Tibial artery (tissue), 4 donors: Measurements from ENCODE around the gene LRRN4CL.

Experiments
- DNase-seq, 2 donors: peaks; one replicate each; pipeline ENCODE4 v3.0.0-alpha.2; 2019
- H3K27ac ChIP-seq, 2 donors: fragments of 200-600 bp; sonication (generic) in 1 of 2; 1 replicate in 1 of 2; 2 replicates in 1 of 2; pipeline ENCODE4 v1.5.1; 2018 to 2019; ENCODE audit warnings: mild to moderate bottlenecking in 1 of 2
- H3K27me3 ChIP-seq, 2 donors: fragments of 200-600 bp; sonication (generic) in 1 of 2; one replicate each; pipeline versions ENCODE4 v1.5.1 to v1.6.0; 2016 to 2019
- H3K36me3 ChIP-seq, 3 donors: fragments of 200-600 bp; sonication (generic) in 2 of 3; one replicate each; pipeline ENCODE4 v1.5.1; 2016 to 2019; ENCODE audit warnings: mild to moderate bottlenecking in 2 of 3
- H3K4me1 ChIP-seq, 4 donors: fragments of 200-600 bp; sonication (generic) in 2 of 4; 1 replicate in 3 of 4; 2 replicates in 1 of 4; pipeline ENCODE4 v1.5.1; 2016 to 2019
- H3K4me3 ChIP-seq, 2 donors: fragments of 200-600 bp; sonication (generic) in 1 of 2; 1 replicate in 1 of 2; 2 replicates in 1 of 2; pipeline ENCODE4 v1.5.1; 2018 to 2019; ENCODE audit warnings: mild to moderate bottlenecking in 2 of 2
- H3K9me3 ChIP-seq, 3 donors: fragments of 200-600 bp; sonication (generic) in 1 of 3; one replicate each; pipeline ENCODE4 v1.5.1; 2016 to 2019
- intact Hi-C: fragments of 100-400 bp; cut with DNase I; formaldehyde crosslinking; loops from one replicate; pipeline ENCODE4 v1.15.0; 2023; ENCODE audit warnings: low total_unique reads
- TF ChIP-seq, protein P1 (sequence below), 2 experiments: fragments of 200-600 bp in 1 of 2; fragments of 450-650 bp in 1 of 2; IDR thresholded peaks; one replicate each; pipeline ENCODE4 v1.5.1; 2017 to 2019; ENCODE audit warnings: antibody characterized with exemption in 2 of 2, mild to moderate bottlenecking in 1 of 2, moderate library complexity in 1 of 2

Gene LRRN4CL

DNA sequence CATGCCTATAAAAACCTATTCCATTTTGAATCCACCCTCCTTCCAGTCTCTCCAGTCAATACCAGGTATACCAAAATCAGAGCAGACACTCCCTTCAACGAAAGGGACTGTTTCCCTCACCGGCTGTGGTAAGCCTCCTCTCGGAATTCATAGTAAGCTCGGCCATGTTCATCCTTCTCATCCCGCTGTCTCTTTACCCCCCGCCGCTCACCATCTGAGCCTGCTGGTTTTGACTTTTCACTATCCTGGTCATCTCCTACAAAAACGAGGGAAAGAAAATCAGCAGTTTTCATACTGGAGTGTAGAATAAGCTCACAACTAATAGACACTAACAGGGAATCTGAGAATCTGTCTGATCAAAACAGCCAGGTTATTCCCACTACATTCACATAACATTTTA is 34.8 kb upstream of the LRRN4CL start:
- no peaks in the 10 kb centered on the region for H3K9me3 ChIP-seq
- peak overlapping the region; percentile 85 to 89 for H3K4me3 ChIP-seq
- H3K36me3 ChIP-seq: peaks cover 49 to 51% (median 50%) of the 10 kb centered on the region in 3 donors
- H3K27ac ChIP-seq: peak overlapping the region; percentile 2 to 90
- TF ChIP-seq, protein P1, sequence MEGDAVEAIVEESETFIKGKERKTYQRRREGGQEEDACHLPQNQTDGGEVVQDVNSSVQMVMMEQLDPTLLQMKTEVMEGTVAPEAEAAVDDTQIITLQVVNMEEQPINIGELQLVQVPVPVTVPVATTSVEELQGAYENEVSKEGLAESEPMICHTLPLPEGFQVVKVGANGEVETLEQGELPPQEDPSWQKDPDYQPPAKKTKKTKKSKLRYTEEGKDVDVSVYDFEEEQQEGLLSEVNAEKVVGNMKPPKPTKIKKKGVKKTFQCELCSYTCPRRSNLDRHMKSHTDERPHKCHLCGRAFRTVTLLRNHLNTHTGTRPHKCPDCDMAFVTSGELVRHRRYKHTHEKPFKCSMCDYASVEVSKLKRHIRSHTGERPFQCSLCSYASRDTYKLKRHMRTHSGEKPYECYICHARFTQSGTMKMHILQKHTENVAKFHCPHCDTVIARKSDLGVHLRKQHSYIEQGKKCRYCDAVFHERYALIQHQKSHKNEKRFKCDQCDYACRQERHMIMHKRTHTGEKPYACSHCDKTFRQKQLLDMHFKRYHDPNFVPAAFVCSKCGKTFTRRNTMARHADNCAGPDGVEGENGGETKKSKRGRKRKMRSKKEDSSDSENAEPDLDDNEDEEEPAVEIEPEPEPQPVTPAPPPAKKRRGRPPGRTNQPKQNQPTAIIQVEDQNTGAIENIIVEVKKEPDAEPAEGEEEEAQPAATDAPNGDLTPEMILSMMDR (IDR thresholded peaks at IDR 0.05): no peak
- DNase-seq: no peak
- no peaks in the 10 kb centered on the region for H3K27me3 ChIP-seq
- peaks cover 0 to 36% (median 23%) of the 10 kb centered on the region in 4 donors for H3K4me1 ChIP-seq
- intact Hi-C loops: no loop called here

DNA sequence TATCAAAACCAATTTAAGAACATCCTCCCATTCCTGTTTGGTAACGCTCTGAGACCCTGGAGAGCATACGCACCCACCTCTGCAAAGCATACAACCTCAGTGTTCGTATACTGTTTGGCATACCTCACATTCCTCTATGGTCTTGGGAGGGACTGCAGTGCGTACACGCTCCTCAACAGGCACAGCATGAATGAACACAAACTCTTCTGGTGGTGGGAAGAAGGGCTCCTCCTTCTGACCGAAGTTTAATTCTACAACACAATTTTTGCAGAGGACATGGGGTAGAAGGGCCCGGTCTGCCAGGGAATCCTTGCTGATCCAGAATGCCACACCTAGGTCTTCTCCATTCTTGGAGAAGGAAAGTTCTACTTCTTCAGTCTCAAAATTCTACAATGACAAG is 32.7 kb upstream of the LRRN4CL start:
- Histone ChIP-seq H3K4me3 (no peak overlapping the region), H3K9me3 (no peaks in the 10 kb centered on the region), H3K4me1 (peaks cover 0 to 34% (median 23%) of the 10 kb centered on the region in 4 donors), H3K27me3 (no peaks in the 10 kb centered on the region), H3K36me3 (peaks cover 70 to 73% (median 72%) of the 10 kb centered on the region in 3 donors), H3K27ac (no peak overlapping the region)
- intact Hi-C loops: no loop called here
- no peak for DNase-seq
- TF ChIP-seq, protein P1 (IDR thresholded peaks at IDR 0.05): no peak

DNA sequence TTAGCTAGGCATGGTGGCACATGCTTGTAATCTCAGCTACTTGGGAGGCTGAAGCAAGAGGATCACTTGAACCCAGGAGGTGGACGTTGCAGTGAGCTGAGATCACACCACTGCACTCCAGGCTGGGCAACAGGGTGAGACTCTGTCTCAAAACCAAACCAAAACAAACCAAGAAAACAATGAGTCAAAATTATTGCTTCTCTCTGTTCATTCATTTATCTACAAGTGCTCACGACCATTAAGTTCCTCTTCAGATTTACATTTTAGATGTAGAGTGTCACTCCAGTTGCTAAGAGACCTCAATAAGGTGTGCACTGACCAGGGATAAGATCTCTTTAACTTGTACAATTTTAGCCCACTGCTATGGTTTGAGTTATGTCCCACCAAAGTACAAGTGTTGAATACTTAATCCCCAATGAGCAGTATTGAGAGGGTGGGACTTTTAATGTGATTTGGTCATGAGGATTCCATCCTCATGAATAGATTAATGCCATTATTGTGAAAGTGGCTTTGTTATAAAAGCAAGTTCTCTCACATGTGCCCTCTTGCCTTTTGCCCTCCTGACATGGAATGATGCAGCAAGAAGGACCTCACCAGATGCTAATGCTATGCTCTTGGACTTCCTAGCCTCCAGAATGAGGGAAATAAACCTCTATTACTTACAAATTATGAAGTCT is 30.1 kb upstream of the LRRN4CL start:
- H3K36me3 ChIP-seq: peaks cover 96 to 99% (median 97%) of the 10 kb centered on the region in 3 donors
- no peak overlapping the region for H3K27ac ChIP-seq
- H3K27me3 ChIP-seq: no peaks in the 10 kb centered on the region
- DNase-seq: no peak
- intact Hi-C loops: no loop called here
- no peaks in the 10 kb centered on the region for H3K9me3 ChIP-seq
- TF ChIP-seq, protein P1 (IDR thresholded peaks at IDR 0.05): no peak
- no peak overlapping the region for H3K4me3 ChIP-seq
- H3K4me1 ChIP-seq: peaks cover 0 to 17% (median 11%) of the 10 kb centered on the region in 4 donors

DNA sequence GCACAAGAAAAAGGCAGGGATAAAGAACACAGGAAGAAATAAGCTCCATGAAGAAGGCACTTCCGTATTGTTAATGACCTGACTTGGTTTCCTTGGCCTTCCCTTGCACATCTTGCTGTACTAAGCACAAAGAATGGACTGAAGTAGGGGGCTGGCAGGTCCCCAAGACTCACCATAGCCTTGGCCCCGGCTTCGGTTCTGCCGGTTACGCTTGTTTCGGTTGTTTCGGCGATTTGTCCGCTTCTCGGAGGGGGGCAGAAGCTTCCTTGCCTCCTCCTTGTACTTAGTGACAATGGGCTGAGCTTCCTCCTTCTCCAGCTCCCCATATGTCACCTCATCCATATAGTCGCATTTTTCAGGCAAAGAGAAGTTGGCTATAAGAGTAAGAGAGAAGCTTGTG is 27.5 kb upstream of the LRRN4CL start:
- Histone ChIP-seq H3K36me3 (peaks cover 89 to 100% (median 95%) of the 10 kb centered on the region in 3 donors), H3K4me3 (no peak overlapping the region), H3K27me3 (no peaks in the 10 kb centered on the region), H3K27ac (no peak overlapping the region), H3K4me1 (peaks cover 0 to 2% (median 0%) of the 10 kb centered on the region in 4 donors), H3K9me3 (no peaks in the 10 kb centered on the region)
- TF ChIP-seq, protein P1 (IDR thresholded peaks at IDR 0.05): no peak
- intact Hi-C loops: no loop called here
- no peak for DNase-seq

DNA sequence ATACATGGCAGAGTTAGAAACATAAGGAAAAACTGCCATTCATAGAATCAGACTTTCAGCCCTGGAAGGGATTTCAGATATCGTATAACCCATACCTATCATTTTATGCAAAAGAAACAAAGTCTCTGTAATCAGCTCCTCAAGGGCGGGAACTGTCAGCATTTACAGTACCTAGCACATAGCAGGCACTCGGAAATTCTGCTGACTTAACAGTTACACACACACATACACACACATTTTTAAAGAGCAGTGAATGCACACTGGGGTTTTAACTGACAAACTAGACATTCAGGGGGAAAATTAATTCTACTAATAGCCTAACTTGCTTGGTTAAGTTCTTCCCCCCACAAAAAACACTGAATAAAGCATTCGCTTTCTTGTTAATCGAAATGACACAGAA is 26.9 kb upstream of the LRRN4CL start:
- Histone ChIP-seq H3K27ac (no peak overlapping the region), H3K4me1 (peaks cover 0 to 2% (median 0%) of the 10 kb centered on the region in 4 donors), H3K36me3 (peaks cover 85 to 100% (median 95%) of the 10 kb centered on the region in 3 donors), H3K9me3 (no peaks in the 10 kb centered on the region), H3K27me3 (no peaks in the 10 kb centered on the region), H3K4me3 (no peak overlapping the region)
- DNase-seq: no peak
- TF ChIP-seq, protein P1 (IDR thresholded peaks at IDR 0.05): no peak
- intact Hi-C loops: no loop called here
